IMR-90 (cell line): ENCODE results near the gene ATP2B1. TPM values are rescaled to one million over a fixed set of nuclear protein-coding genes. Genes with fewer than 3 reads are reported as not detected.

Source experiments
- ATAC-seq: fragments of 200-7000 bp; cut with Tn5 transposase; 2 replicates; pipeline ENCODE4 v1.9.1; 2020; ENCODE audit warnings: low read depth, mild to moderate bottlenecking, moderate library complexity
- BruUV-seq: library from RNA; stranded (reverse); fragments of 400-500 nt; replicated peaks from 2 replicates; lab custom pipeline; 2021; lab: Mats Ljungman, UMichigan
- CTCF ChIA-PET: fragments of 300-600 bp; formaldehyde crosslinking; extraction: SDS; loops from one replicate; lab custom pipeline; 2021; ENCODE audit warnings: antibody characterized with exemption; lab: Yijun Ruan, JAX
- POLR2A ChIA-PET: fragments of 300-600 bp; sonication (Branson Sonifier 250); formaldehyde crosslinking; loops from one replicate; lab custom pipeline; 2022; ENCODE audit warnings: antibody characterized with exemption; ENCODE audit not compliant: unreplicated experiment; lab: Charles Lee
- DNase-seq: peaks from one replicate; pipeline ENCODE4 v3.0.0; 2013
- H2AFZ ChIP-seq: replicated peaks from 2 replicates; pipeline ENCODE3; 2013; ENCODE audit warnings: low read length, mild to moderate bottlenecking; ENCODE audit not compliant: poor library complexity
- H2AK5ac ChIP-seq: 2 replicates; pipeline ENCODE4 v1.6.1; 2013; ENCODE audit warnings: low read depth, low read length, inconsistent platforms
- H2AK9ac ChIP-seq: replicated peaks from 2 replicates; pipeline ENCODE3; 2013; ENCODE audit warnings: mild to moderate bottlenecking, low read depth, low read length, moderate library complexity; ENCODE audit not compliant: poor library complexity
- H2BK120ac ChIP-seq: 2 replicates; pipeline ENCODE4 v1.6.1; 2013; ENCODE audit warnings: low read depth, low read length, inconsistent platforms
- H2BK15ac ChIP-seq: 3 replicates; pipeline ENCODE4 v1.6.1; 2013; ENCODE audit warnings: low read depth, low read length, inconsistent platforms
- H2BK20ac ChIP-seq: 2 replicates; pipeline ENCODE4 v1.6.1; 2013; ENCODE audit warnings: low read depth, mild to moderate bottlenecking, inconsistent platforms, low read length, moderate library complexity
- H2BK5ac ChIP-seq: 2 replicates; pipeline ENCODE4 v1.6.1; 2013; ENCODE audit warnings: mild to moderate bottlenecking, low read depth, low read length, inconsistent platforms; ENCODE audit not compliant: poor library complexity, severe bottlenecking
- H3K14ac ChIP-seq: replicated peaks from 2 replicates; pipeline ENCODE4 v1.6.1; 2013; ENCODE audit warnings: low read depth, low read length, inconsistent platforms
- H3K18ac ChIP-seq: 2 replicates; pipeline ENCODE4 v1.6.1; 2013; ENCODE audit warnings: low read depth, low read length, control low read depth
- H3K23ac ChIP-seq: 2 replicates; pipeline ENCODE4 v1.6.1; 2013; ENCODE audit warnings: low read depth, low read length, inconsistent platforms
- H3K27ac ChIP-seq: 2 replicates; pipeline ENCODE4 v1.5.1; 2013; ENCODE audit warnings: mild to moderate bottlenecking, control low read depth, low read length; ENCODE audit not compliant: insufficient read depth
- H3K27me3 ChIP-seq: 2 replicates; pipeline ENCODE4 v1.6.1; 2013; ENCODE audit warnings: low read length; ENCODE audit not compliant: control insufficient read depth, insufficient read depth
- H3K36me3 ChIP-seq: 2 replicates; pipeline ENCODE4 v1.6.1; 2013; ENCODE audit warnings: low read length, mixed read lengths; ENCODE audit not compliant: control insufficient read depth, insufficient read depth
- H3K4ac ChIP-seq: 2 replicates; pipeline ENCODE4 v1.6.1; 2013; ENCODE audit warnings: low read depth, low read length, inconsistent platforms
- H3K4me1 ChIP-seq: 2 replicates; pipeline ENCODE4 v1.6.1; 2013; ENCODE audit warnings: low read length, mixed read lengths; ENCODE audit not compliant: control insufficient read depth, insufficient read depth
- H3K4me2 ChIP-seq: 2 replicates; pipeline ENCODE4 v1.6.1; 2013; ENCODE audit warnings: low read depth, mild to moderate bottlenecking, control low read depth, low read length, moderate library complexity
- H3K4me3 ChIP-seq: 2 replicates; pipeline ENCODE4 v1.5.1; 2013; ENCODE audit warnings: low read depth, mild to moderate bottlenecking, control low read depth, low read length, moderate library complexity; ENCODE audit not compliant: insufficient read depth
- H3K56ac ChIP-seq: 2 replicates; pipeline ENCODE4 v1.6.1; 2013; ENCODE audit warnings: low read length, inconsistent platforms; ENCODE audit not compliant: insufficient read depth; ENCODE audit errors: extremely low read depth
- H3K79me1 ChIP-seq, 2 experiments: 2 replicates each; pipeline ENCODE4 v1.6.1; 2013; ENCODE audit warnings: low read length in 2 of 2, inconsistent platforms in 1 of 2, low read depth in 1 of 2
- H3K9ac ChIP-seq: 2 replicates; pipeline ENCODE4 v1.6.1; 2013; ENCODE audit warnings: low read depth, low read length, control low read depth
- H3K9me1 ChIP-seq: 2 replicates; pipeline ENCODE4 v1.6.1; 2013; ENCODE audit warnings: low read length, inconsistent platforms; ENCODE audit not compliant: insufficient read depth
- H3K9me3 ChIP-seq: 2 replicates; pipeline ENCODE4 v1.6.1; 2013; ENCODE audit warnings: low read length; ENCODE audit not compliant: control insufficient read depth, insufficient read depth
- H4K20me1 ChIP-seq: 2 replicates; pipeline ENCODE4 v1.6.1; 2013; ENCODE audit warnings: low read length, inconsistent platforms; ENCODE audit not compliant: insufficient read depth
- H4K5ac ChIP-seq: 2 replicates; pipeline ENCODE4 v1.6.1; 2013; ENCODE audit warnings: mild to moderate bottlenecking, low read depth, low read length, control low read depth
- H4K8ac ChIP-seq, 2 experiments: 2 replicates each; pipeline ENCODE4 v1.6.1; 2013; ENCODE audit warnings: low read depth in 2 of 2, low read length in 2 of 2, control low read depth in 1 of 2, inconsistent platforms in 1 of 2
- H4K91ac ChIP-seq: 2 replicates; pipeline ENCODE4 v1.6.1; 2013; ENCODE audit warnings: low read depth, low read length, inconsistent platforms; ENCODE audit not compliant: insufficient read depth
- BHLHE40 ChIP-seq: fragments of 150-350 bp; IDR thresholded peaks from 2 replicates; pipeline ENCODE4 v1.6.1; 2016; ENCODE audit warnings: mild to moderate bottlenecking, low read depth, low read length
- CEBPB ChIP-seq: IDR thresholded peaks from 2 replicates; pipeline ENCODE4 v1.6.1; 2012; ENCODE audit warnings: low read depth, low read length, improper control_type of control experiment
- CHD1 ChIP-seq: IDR thresholded peaks from 2 replicates; pipeline ENCODE4 v1.6.1; 2012; ENCODE audit warnings: low read depth, low read length, improper control_type of control experiment
- FOS ChIP-seq: fragments of 150-350 bp; IDR thresholded peaks from 2 replicates; pipeline ENCODE4 v1.6.1; 2016; ENCODE audit warnings: low read depth, low read length
- MAFK ChIP-seq: IDR thresholded peaks from 2 replicates; pipeline ENCODE4 v1.6.1; 2012; ENCODE audit warnings: low read depth, low read length, improper control_type of control experiment
- MAZ ChIP-seq: IDR thresholded peaks from 2 replicates; pipeline ENCODE4 v1.6.1; 2012; ENCODE audit warnings: low read depth, mild to moderate bottlenecking, low read length, improper control_type of control experiment, moderate library complexity, borderline replicate concordance
- MXI1 ChIP-seq: IDR thresholded peaks from 2 replicates; pipeline ENCODE4 v1.6.1; 2012; ENCODE audit warnings: low read depth, mild to moderate bottlenecking, low read length, moderate library complexity, borderline replicate concordance
- NFE2L2 ChIP-seq: fragments of 150-350 bp; IDR thresholded peaks from 2 replicates; pipeline ENCODE4 v1.6.1; 2016; ENCODE audit warnings: low read depth, mild to moderate bottlenecking, low read length
- POLR2A ChIP-seq: IDR thresholded peaks from 2 replicates; pipeline ENCODE4 v1.6.1; 2012; ENCODE audit warnings: mild to moderate bottlenecking, low read depth, low read length
- RAD21 ChIP-seq: IDR thresholded peaks from 2 replicates; pipeline ENCODE4 v1.6.1; 2012; ENCODE audit warnings: low read length, improper control_type of control experiment
- RCOR1 ChIP-seq: IDR thresholded peaks from 2 replicates; pipeline ENCODE4 v1.6.1; 2012; ENCODE audit warnings: mild to moderate bottlenecking, low read length, improper control_type of control experiment; ENCODE audit not compliant: insufficient replicate concordance
- RFX5 ChIP-seq: IDR thresholded peaks from 2 replicates; pipeline ENCODE4 v1.8.0; 2012; ENCODE audit warnings: low read depth, mild to moderate bottlenecking, low read length, moderate library complexity
- SMC3 ChIP-seq: fragments of 150-350 bp; IDR thresholded peaks from 2 replicates; pipeline ENCODE4 v1.6.1; 2016; ENCODE audit warnings: low read depth, mild to moderate bottlenecking, antibody characterized with exemption, low read length, moderate library complexity
- WGBS, 2 experiments: methylation state at CpG; one replicate each; pipeline versions ENCODE4 v1.1.5 to v1.1.7; 2013; ENCODE audit warnings: missing lambda C conversion rate in 2 of 2; ENCODE audit not compliant: insufficient read length in 1 of 2; ENCODE audit errors: extremely low coverage in 2 of 2; 5-methylcytosine and 5-hydroxymethylcytosine counted together
- dilution Hi-C: fragments of 300-500 bp; cut with HindIII; formaldehyde crosslinking; loops from one replicate; pipeline ENCODE4 v1.14.3; 2018; ENCODE audit warnings: low sequenced_read_pairs; ENCODE audit not compliant: unreplicated experiment
- in situ Hi-C: fragments of 300-500 bp; cut with MboI; formaldehyde crosslinking; loops from 3 replicates; pipeline ENCODE4 v1.14.3; 2019; ENCODE audit warnings: low sequenced_read_pairs, inconsistent platforms, mixed read lengths
- intact Hi-C: fragments of 100-400 bp; cut with micrococcal nuclease; formaldehyde crosslinking; loops from 2 replicates; pipeline ENCODE4 v1.10.0; 2022
- polyA plus RNA-seq, 3 experiments: library from polyadenylated mRNA; depleted of rRNA; stranded (reverse); fragments of >200 nt; gene quantifications; 2 replicates each; pipeline ENCODE4 v1.2.3, GENCODE V29; 2012; ENCODE audit warnings: low replicate concordance in 1 of 3
- total RNA-seq: library from RNA; depleted of rRNA; stranded (reverse); fragments of >200 nt; gene quantifications from 2 replicates; pipeline ENCODE4 v1.2.3, GENCODE V29; 2012
- TF ChIP-seq, protein P1 (sequence below): fragments of 150-350 bp; IDR thresholded peaks from 2 replicates; pipeline ENCODE4 v1.6.1; 2017; ENCODE audit warnings: mild to moderate bottlenecking, antibody characterized with exemption, low read length, low read depth
- TF ChIP-seq, protein P2 (sequence below): conservative IDR thresholded peaks from 2 replicates; pipeline ENCODE4 v1.5.1; 2012; ENCODE audit warnings: mild to moderate bottlenecking, low read depth, low read length, improper control_type of control experiment

ATP2B1 gene
- total and polyA plus RNA-seq, 2 of the 4 experiments (the other 2 are of a cell fraction) = 9.9 to 32.6 TPM

DNA sequence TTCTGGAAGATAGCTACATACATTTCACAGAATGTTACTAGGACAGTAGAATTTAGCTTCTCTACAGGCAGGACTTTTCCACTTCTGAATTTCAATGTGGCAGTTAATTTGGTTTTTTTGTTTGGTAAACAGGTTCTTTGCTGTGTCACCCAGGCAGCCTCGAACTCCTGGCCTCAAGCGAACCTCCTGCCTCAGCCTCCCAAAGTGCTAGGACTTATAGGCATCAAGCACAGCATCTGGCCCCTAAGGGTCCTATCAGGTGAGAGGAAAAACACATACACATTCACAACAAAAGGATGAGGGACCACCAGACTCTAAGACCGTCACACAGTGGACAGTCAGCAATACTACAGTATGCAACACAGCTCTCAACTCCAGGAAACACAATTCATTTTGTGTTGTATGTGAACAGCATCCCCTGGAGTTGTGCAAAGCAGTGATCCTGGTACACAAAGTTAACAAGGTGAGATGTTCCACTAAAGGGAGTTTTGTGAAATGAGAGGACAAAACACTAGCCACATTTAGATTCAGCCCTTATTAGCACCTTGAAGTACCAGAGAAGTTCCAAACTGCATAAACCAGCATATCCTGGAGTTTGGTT, 6.9 kb downstream of the ATP2B1 start:
- Histone ChIP-seq H4K5ac (no peak overlapping the region), H3K4me1 (no peaks in the 10 kb centered on the region), H3K4me2 (no peak overlapping the region), H3K18ac (no peak overlapping the region), H3K56ac (no peak overlapping the region), H3K9me3 (no peaks in the 10 kb centered on the region), H2AK9ac (no peak overlapping the region), H2BK5ac (no peak overlapping the region), H3K14ac (0 out of 2 replicates have a peak overlapping the region, but pooled peaks have one; percentile 38), H3K27ac (no peak overlapping the region), H3K23ac (peak overlapping the region; percentile 13), H3K36me3 (no peaks in the 10 kb centered on the region), H2BK120ac (no peak overlapping the region), H3K9me1 (peaks cover 7% of the 10 kb centered on the region; the same call in 1 of the 2 replicates), H2AK5ac (0 out of 2 replicates have a peak overlapping the region, but pooled peaks have one; percentile 33), H3K27me3 (no peaks in the 10 kb centered on the region), H3K9ac (no peak overlapping the region), H2BK20ac (no peak overlapping the region), H3K79me1 (peaks cover 7 to 51% of the 10 kb centered on the region in 2 experiments), H4K8ac (0 out of 4 replicates have a peak overlapping the region, but pooled peaks of 1 of the 2 experiments have one; percentile 9), H4K20me1 (peaks cover 60% of the 10 kb centered on the region), H2AFZ (no peak overlapping the region), H2BK15ac (no peak overlapping the region), H4K91ac (no peak overlapping the region), H3K4me3 (no peak overlapping the region), H3K4ac (no peak overlapping the region)
- intact Hi-C loops (loop anchor here (10.0 kb wide), 1 partner anchor 923 kb away; no protein-coding TSS in a partner anchor), dilution Hi-C loops (no loop called here), in situ Hi-C loops (loop anchor here (10.0 kb wide), 1 partner anchor 157 kb away; no protein-coding TSS in a partner anchor)
- DNase-seq (no peak), ATAC-seq (no peak)
- no CpG with 5 or more reads among the region's 3 CpGs for WGBS, 2 experiments
- ChIA-PET CTCF (interaction anchor here (0.5 to 0.6 kb wide), 2 partner anchors 74 to 97 kb away, joined by 3 to 4 read pairs; no protein-coding TSS in a partner anchor), POLR2A (no interaction called here)
- BruUV-seq = no TSS peak
- TF ChIP-seq MXI1 (no peak), NFE2L2 (no peak), POLR2A (no peak), CEBPB (no peak), MAZ (no peak), RFX5 (no peak), CHD1 (no peak), FOS (no peak), RCOR1 (no peak), SMC3 (no peak), MAFK (no peak), BHLHE40 (no peak), RAD21 (no peak)
- TF ChIP-seq, protein P1, sequence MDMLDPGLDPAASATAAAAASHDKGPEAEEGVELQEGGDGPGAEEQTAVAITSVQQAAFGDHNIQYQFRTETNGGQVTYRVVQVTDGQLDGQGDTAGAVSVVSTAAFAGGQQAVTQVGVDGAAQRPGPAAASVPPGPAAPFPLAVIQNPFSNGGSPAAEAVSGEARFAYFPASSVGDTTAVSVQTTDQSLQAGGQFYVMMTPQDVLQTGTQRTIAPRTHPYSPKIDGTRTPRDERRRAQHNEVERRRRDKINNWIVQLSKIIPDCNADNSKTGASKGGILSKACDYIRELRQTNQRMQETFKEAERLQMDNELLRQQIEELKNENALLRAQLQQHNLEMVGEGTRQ = no peak
- TF ChIP-seq, protein P2, sequence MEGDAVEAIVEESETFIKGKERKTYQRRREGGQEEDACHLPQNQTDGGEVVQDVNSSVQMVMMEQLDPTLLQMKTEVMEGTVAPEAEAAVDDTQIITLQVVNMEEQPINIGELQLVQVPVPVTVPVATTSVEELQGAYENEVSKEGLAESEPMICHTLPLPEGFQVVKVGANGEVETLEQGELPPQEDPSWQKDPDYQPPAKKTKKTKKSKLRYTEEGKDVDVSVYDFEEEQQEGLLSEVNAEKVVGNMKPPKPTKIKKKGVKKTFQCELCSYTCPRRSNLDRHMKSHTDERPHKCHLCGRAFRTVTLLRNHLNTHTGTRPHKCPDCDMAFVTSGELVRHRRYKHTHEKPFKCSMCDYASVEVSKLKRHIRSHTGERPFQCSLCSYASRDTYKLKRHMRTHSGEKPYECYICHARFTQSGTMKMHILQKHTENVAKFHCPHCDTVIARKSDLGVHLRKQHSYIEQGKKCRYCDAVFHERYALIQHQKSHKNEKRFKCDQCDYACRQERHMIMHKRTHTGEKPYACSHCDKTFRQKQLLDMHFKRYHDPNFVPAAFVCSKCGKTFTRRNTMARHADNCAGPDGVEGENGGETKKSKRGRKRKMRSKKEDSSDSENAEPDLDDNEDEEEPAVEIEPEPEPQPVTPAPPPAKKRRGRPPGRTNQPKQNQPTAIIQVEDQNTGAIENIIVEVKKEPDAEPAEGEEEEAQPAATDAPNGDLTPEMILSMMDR = no peak
